ENCODE measurements around the gene ZBTB24.
A peak's percentile ranks its signal among the peaks of the same experiment; 100 is the strongest.

ZBTB24 gene

GRCh38 chr6:109449064-109449794, 33.8 kb downstream of the ZBTB24 start:
- no peak for DNase-seq

- no peak for DNase-seq
These were observed 34.4 kb downstream of the ZBTB24 start for GRCh38 chr6:109448615-109449014.

DNA sequence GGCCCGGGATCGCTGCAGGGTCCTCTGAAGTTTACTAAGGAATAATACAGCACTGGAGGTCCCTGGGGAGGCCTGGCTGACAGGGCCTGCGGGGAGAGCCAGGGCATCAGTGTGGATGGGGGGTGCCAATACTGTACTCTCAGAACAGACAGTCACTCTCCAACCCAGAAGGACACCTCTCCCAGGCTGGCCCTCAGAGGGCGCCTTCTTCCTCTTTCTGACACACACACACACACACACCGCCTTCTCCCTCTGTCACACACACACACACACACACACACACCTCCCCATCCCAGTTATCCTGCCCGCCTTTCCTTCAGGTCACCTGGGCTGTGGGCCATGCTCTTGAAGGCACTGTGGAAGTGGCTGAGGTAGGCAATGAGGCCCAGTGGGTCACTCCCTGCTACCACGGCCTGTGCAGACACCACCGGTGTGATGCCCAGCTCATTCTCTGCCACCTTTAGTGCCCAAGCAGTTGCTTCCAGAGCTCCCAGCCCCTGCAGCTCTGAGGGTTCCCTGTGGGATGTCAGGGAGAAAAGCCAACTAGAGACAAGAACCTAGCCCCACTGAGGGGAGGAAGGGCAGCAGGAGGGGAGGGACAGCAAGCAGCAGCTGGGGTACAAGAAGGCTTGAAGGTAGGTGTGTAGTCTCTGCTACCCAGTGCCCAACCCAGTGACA, 35.0 kb downstream of the ZBTB24 start:
- no peak for DNase-seq

DNA sequence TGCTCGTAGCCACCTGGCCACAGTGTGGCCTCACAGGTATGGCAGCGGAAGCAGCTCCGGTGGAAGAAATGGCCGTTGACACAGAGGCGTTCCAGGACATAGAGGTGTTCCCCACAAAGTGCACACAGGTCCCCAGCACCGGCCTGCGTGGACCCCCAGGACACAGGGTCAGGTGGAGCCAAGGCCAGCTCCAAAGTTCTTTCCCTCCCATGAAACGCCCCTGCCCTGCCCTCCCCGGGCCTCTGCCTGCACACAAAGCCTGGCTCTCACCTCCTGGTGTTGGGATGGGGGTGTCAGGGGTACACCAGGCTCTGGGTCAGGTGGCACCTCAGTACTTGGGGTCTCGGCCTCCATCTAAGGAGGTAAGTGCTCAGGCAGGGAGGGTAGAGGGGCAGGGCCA, 35.9 kb downstream of the ZBTB24 start:
- no peak for DNase-seq

DNA sequence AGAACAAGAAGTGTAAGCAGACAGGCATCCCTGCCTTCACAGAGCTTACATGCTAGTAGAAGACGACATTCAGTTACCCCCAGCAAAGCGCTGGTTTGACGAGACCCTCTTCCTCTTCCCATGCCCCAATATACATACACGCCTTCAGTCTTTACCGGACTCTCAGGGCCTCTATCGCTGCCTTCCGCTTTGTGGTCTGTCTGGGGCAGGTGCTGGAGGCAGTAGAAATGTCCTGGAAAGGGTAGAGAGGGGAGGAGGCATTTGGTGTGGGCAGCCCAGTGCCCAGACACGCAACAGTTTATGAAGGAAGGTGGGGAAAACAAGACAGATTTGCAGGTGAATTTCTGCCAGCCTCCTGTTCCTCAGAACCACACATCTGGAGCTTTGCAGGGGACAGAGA, 36.5 kb downstream of the ZBTB24 start:
- no peak for DNase-seq

GRCh38 chr6:109446072-109446471, 36.9 kb downstream of the ZBTB24 start:
- DNase-seq: no peak

DNA sequence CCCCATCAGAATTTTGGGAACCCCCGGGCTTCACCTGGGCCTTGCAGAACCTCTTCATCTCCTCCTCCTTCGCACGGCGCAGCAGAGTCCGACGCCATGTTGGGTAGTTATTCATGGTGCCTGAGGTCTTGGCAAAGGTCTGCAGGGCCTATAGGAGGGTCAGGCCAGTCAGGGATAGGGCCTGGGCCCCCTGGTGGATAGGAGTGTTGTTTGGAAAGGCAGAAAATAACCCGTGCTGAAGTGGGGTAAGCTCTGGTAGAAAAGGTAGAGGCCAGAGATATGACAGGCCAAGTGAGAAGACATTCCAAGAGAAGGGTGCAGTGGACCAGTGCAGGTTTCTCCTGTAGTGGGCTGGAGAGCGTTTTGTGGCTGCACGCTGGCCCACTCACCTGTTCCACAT, 37.6 kb downstream of the ZBTB24 start:
- no peak for DNase-seq

GRCh38 chr6:109443425-109443950, 39.5 kb downstream of the ZBTB24 start:
- no peak for DNase-seq

DNA sequence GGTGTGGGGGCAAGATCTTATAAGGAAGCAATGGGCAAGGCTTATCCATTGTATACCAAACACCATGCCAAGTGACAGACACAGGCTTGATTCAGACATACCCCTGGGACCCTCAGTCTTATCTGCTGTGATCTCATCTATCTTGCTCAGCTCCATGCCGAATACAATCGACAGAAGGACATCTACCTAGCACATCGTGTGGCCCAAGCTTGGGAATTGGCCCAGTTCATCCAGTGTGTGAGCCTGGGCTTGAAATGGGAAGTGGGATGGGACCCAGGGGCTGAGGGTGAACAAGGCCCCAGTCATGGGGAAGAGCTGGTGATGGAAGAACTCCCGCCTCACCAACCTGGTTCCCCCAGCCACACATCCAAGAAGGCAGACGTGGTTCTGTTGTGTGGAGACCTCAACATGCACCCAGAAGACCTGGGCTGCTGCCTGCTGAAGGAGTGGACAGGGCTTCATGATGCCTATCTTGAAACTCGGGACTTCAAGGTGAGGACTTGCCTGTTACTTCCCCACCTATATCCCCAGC, 40.6 kb downstream of the ZBTB24 start:
- no peak for DNase-seq

DNA sequence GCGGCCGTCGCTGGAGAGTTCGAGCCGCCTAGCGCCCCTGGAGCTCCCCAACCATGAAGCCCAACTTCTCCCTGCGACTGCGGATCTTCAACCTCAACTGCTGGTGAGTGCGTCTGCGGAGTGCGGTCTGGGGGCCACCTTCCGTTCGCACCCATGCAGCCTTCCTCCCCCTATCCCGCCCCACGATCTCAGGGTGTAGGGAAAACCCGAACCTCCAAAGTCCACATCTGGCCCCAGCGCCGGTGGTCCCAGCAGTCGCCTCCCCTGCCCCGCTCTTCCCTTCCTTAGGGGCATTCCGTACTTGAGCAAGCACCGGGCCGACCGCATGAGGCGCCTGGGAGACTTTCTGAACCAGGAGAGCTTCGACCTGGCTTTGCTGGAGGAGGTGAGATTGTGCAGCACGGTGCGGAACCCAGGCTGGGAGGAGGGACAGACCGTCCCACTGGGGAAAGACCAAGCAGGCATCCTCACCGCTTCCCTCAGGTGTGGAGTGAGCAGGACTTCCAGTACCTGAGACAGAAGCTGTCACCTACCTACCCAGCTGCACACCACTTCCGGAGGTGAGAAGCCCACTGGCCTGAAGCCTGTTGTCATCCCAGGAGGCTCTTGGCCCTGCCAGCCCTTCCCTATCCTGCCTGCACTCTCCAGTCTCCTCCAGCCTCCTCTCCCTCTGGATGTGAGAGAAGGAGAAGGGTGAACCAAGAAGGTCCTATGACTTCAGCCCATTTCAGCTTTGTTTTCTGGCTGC, 41.8 kb downstream of the ZBTB24 start:
- DNase-seq: peak in 1 of 2 experiments; percentile 40

DNA sequence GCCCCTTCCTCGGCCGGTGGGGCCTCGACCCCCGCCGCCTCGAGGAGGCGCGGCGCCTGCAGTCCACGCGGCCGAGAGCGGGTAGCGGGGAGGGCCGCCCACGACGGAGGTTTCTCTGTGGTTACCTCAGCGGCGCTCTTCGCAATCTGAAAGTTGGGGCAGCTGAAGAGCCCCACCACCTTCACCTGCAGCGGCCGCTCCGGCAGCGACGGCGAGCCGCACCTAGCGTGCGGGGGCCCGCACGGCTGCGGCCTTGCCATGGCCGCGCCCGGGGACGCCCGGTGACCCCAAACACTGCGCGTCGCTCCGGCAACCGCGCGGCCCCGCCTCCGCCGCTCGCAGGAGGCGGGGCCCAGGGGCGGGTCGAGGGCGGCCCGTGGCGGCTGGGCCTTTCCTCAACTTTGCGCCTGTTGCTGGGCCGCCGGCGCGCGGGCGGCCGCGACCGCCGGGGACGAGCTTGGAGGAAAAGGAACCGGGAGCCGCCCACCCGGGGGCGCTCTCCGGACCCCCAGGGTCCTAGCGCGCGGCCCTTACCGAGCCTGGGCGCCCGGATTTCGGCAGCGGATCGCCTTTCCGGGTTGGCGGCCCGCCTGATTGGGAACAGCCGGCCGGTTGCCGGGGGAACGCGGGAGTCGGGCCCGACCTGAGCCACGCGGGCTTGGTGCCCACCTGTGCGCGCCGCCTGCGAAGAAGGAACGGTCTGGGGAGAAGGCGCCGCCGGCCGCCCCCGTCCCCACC, 42.5 kb downstream of the ZBTB24 start, which contains the start of the genes PPIL6 and SMPD2:
PPIL6 (minus strand) TSS at position 298 of the 738 bp plus-strand sequence; CDS start at position 260, 38 bp downstream.
SMPD2 (plus strand) TSS at position 394 of the 738 bp plus-strand sequence. CDS start 398 bp downstream, outside the sequence.
- peak; percentile 83 for DNase-seq

DNA sequence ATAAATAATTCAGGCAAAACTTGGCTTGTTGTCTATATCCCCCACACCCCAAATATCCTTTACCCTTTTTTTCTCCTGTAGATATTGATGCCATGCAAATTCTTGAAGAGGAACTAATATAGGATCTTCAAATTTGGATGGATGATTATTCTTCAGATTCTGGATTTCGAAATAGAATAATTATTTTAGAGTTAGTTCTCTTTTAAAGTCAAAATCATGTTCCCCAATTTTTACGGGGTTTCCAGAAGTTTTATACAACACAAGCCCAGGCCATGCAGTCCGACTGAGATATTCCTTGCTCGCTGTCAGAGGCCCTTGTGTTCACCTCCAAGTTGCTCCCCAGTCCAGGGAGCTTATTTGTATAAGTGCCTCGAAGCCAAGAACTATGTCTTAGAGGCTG, 47.0 kb downstream of the ZBTB24 start:
- DNase-seq: no peak

DNA sequence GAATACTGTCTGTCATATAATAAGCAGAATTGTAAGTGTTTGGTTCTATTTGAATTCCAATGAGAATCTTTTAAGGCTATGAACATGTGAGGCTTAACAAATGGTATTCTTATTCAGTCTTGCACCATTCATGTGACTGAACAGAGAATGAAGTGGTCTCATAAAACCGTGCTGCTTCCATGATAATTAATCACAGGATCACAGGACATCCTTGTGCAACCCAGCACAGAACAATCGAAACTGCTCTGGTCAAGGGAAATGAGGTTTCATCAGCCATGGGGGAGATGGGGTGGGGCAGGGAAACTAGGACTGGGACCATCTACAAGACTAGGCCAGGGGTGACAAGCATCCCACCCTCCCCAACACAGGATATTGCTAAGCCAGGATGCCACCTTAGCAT, 48.6 kb downstream of the ZBTB24 start:
- DNase-seq: no peak

DNA sequence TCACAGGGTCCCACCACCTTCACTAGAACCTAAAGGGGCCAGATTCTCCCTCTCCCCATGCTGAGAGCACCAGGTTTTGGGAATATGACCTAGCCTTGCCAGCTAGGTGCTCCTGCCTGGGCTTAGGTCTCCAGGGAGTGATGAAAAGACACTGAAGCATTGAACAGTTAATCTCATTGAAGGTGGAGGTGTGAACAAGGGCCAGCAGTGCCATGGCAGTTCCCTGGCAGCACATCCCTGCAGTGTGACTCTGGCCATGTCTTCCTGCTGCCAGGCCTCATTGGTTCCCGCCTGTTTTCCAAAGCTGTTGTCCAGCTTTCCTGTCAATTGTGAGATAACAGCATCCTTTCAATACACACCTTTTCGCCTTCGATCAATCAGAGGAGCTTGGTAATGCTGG, 53.5 kb downstream of the ZBTB24 start:
- no peak for DNase-seq

DNA sequence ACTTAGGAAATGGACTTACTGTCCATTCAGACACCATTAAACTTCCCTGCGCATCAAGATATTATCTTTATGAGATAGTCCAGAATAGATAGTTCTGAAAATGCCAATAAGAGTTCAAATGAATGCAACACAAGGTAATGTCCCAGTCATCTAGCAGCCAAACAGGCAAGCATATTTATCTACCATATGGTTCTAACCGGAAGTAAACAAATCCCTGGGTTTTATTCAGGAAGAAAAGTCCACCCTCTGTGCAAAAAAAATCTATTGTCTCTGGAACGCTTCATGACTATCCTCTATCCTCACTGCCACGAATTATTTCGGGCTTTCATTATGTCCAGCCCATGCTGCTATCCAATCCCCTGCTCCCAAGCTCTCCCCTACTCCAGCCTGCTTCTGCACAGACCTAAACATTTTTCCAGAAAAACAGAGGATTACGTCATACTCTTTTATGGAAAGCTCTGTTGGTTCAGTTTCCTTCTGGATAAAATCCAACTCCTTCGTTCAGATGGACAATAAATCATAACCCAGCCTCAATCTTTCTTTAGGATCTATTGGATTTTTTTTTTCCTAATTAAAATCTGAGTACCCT, 54.0 kb downstream of the ZBTB24 start:
- no peak for DNase-seq

- no peak for DNase-seq
These were observed 58.1 kb downstream of the ZBTB24 start for GRCh38 chr6:109424946-109425345.

GRCh38 chr6:109421184-109421583, 61.8 kb downstream of the ZBTB24 start:
- no peak for DNase-seq

- DNase-seq: no peak
These were observed 62.3 kb downstream of the ZBTB24 start for GRCh38 chr6:109420751-109421150.

GRCh38 chr6:109417646-109418045, 65.4 kb downstream of the ZBTB24 start:
- DNase-seq: no peak
